GM12801 (cell line): ENCODE data around the gene PCYT1B.

Experiments used
- TF ChIP-seq, protein P1 (sequence below): IDR thresholded peaks from one replicate; pipeline ENCODE4 v1.5.1; 2011; ENCODE audit warnings: control low read depth; ENCODE audit not compliant: insufficient read length; ENCODE audit errors: extremely low read depth

The PCYT1B gene

DNA sequence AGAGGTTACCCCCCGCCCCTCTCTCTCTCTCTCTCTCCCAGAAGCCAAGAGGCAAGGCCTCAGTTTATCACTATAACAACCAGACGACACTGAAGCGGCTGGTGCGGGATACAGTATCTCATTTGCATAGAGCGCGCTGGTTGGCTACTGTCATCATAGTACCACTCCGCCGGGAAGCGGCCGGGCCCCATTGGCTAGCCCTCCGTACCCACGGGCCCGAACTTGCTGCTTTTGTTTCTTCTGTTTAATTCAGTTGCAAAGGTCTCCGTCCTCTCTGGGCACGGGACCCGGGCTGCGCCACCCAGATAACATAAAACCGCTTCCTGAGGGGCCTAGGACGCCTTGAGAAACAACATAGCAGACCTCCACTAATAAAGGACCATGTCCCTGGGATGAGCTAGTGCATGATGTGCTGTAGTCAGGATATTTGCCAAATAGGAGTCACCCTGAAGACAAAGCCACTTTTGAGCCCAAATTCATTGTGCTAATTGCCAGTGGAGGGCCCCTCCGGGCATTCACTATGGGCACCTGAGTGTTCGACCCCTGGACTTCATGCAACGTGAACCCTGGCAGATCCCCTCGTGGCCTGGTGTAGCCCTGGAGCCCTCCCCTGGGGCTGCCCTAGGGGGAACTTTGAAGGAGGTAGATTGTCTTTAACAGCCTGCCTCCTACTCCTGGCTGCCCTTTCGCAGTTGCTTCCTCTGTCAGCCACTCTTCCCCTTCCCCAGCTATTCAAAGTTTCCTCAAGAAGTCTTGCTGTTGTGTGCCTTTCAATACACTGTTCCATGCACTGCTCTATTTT, at the start of gene PCYT1B:
TSS of gene PCYT1B (minus strand) at position 91 of the 802 bp plus-strand sequence. CDS start 242 bp downstream, outside the sequence.
- TF ChIP-seq, protein P1, sequence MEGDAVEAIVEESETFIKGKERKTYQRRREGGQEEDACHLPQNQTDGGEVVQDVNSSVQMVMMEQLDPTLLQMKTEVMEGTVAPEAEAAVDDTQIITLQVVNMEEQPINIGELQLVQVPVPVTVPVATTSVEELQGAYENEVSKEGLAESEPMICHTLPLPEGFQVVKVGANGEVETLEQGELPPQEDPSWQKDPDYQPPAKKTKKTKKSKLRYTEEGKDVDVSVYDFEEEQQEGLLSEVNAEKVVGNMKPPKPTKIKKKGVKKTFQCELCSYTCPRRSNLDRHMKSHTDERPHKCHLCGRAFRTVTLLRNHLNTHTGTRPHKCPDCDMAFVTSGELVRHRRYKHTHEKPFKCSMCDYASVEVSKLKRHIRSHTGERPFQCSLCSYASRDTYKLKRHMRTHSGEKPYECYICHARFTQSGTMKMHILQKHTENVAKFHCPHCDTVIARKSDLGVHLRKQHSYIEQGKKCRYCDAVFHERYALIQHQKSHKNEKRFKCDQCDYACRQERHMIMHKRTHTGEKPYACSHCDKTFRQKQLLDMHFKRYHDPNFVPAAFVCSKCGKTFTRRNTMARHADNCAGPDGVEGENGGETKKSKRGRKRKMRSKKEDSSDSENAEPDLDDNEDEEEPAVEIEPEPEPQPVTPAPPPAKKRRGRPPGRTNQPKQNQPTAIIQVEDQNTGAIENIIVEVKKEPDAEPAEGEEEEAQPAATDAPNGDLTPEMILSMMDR: no peak

GRCh38 chrX:24696294-24696693, 49.1 kb upstream of the PCYT1B start:
- TF ChIP-seq, protein P1: no peak

DNA sequence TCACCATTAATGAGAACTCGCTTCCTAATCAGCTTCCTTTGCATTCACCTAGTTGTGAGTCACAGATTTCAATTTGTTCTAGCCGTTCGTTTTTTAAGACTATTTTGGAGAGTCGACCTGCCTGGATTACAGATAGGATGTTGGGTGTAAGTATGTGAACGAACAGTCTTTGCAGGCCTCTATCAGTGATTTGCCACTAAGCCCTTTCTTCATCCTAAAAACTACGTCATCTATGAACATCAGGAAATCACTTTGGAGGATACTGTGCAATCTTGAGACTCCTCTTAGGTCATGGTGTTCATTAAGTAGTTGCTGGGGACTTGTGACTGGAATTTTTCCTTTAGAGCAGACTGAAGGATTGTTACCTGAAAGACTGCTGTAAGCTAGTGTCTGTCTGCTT, 47.7 kb upstream of the PCYT1B start:
- TF ChIP-seq, protein P1: no peak

GRCh38 chrX:24693453-24694202, 46.5 kb upstream of the PCYT1B start, which contains the start of gene POLA1:
TSS of gene POLA1 (plus strand) at chrX:24693918. CDS start at chrX:24693962, 44 bp downstream.
- TF ChIP-seq, protein P1: no peak

GRCh38 chrX:24692305-24692704, 45.2 kb upstream of the PCYT1B start:
- TF ChIP-seq, protein P1: no peak

GRCh38 chrX:24684048-24684447, 36.9 kb upstream of the PCYT1B start:
- TF ChIP-seq, protein P1: no peak

DNA sequence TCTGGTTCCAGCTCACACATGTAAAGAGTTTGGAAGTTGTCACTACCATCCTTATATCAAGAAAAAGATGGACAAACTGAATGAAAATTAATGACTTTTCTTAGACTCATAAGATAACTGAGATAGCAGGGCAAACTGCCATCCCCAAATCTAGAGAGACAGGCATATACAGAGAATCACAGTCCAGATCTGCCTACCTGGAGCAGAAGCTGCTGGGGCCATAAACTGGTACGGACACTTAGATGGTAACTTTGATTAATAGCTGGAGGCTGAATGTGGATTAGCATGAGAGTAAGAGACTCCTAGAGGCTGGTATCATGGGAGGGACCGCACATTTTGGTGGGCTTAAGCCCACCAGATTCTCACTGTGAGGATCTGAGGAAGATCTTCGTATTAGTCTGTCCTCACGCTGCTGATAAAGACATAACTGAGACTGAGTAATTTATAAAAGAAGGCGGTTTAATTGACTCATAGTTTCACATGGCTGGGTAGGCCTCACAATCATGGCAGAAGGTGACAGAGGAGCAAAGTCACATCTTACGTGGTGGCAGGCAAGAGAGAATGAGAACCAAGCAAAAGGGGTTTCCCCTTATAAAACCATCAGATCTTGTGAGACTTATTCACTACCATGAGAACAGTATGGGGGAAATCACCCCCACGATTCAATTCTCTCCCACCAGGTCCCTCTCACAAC, 35.7 kb upstream of the PCYT1B start:
- TF ChIP-seq, protein P1: no peak
